ENCODE data around the gene PGM2L1.
A peak's percentile ranks its signal among the peaks of the same experiment; 100 is the strongest.

The PGM2L1 gene

GRCh38 chr11:74299015-74299414, 99.2 kb downstream of the PGM2L1 start:
- peak; percentile 93 for ATAC-seq
- no peak for TF ChIP-seq ZNF8 (CRISPR knock-in tag; IDR thresholded peaks at IDR 0.05)
- TF ChIP-seq OSR1 (CRISPR knock-in tag; IDR thresholded peaks at IDR 0.05) = no peak
- no peak for TF ChIP-seq ZFP30 (CRISPR knock-in tag; IDR thresholded peaks at IDR 0.05)
- TF ChIP-seq ZFP3 (CRISPR knock-in tag; IDR thresholded peaks at IDR 0.05) = no peak

GRCh38 chr11:74297484-74297883, 100.7 kb downstream of the PGM2L1 start:
- ATAC-seq = no peak
- TF ChIP-seq ZC3H10 (CRISPR knock-in tag; IDR thresholded peaks at IDR 0.05) = no peak

- no peak for ATAC-seq
These were observed 109.3 kb downstream of the PGM2L1 start for GRCh38 chr11:74288911-74289310.

GRCh38 chr11:74288161-74288560, 110.1 kb downstream of the PGM2L1 start:
- TF ChIP-seq TOX (CRISPR knock-in tag; IDR thresholded peaks at IDR 0.05; ENCODE audit: borderline replicate concordance) = peak; percentile 36; the same call in 1 of the 2 replicates
- TF ChIP-seq ISL1 (CRISPR knock-in tag; IDR thresholded peaks at IDR 0.05) = no peak
- TF ChIP-seq TCF4 (CRISPR knock-in tag; IDR thresholded peaks at IDR 0.05; ENCODE audit: borderline replicate concordance) = no peak
- ATAC-seq = peak; percentile 96

More at GRCh38 chr11:74288911-74289310, 109.3 kb downstream of the PGM2L1 start:
- no peak for TF ChIP-seq TCF4 (CRISPR knock-in tag; IDR thresholded peaks at IDR 0.05; ENCODE audit: borderline replicate concordance)
- TF ChIP-seq PATZ1 (CRISPR knock-in tag; IDR thresholded peaks at IDR 0.05; ENCODE audit: borderline replicate concordance) = no peak
- TF ChIP-seq PPARA (CRISPR knock-in tag; IDR thresholded peaks at IDR 0.05; ENCODE audit: borderline replicate concordance) = no peak
- peak; percentile 22; the same call in 1 of the 2 replicates for TF ChIP-seq ISL1 (CRISPR knock-in tag; IDR thresholded peaks at IDR 0.05)
- no peak for TF ChIP-seq CSDC2 (CRISPR knock-in tag; IDR thresholded peaks at IDR 0.05)
- TF ChIP-seq ZNF8 (CRISPR knock-in tag; IDR thresholded peaks at IDR 0.05) = no peak

GRCh38 chr11:74284466-74284865, 113.8 kb downstream of the PGM2L1 start:
- no peak for ATAC-seq
- no peak for TF ChIP-seq TSHZ2 (CRISPR knock-in tag; IDR thresholded peaks at IDR 0.05)
- TF ChIP-seq ESRRG (CRISPR knock-in tag; IDR thresholded peaks at IDR 0.05) = no peak

- TF ChIP-seq TSHZ2 (CRISPR knock-in tag; IDR thresholded peaks at IDR 0.05) = no peak
- TF ChIP-seq ARNTL (CRISPR knock-in tag; IDR thresholded peaks at IDR 0.05; ENCODE audit: borderline replicate concordance, low read depth) = no peak
- no peak for TF ChIP-seq TCF4 (CRISPR knock-in tag; IDR thresholded peaks at IDR 0.05; ENCODE audit: borderline replicate concordance)
- TF ChIP-seq ESRRG (CRISPR knock-in tag; IDR thresholded peaks at IDR 0.05) = no peak
- TF ChIP-seq ZNF565 (CRISPR knock-in tag; conservative IDR thresholded peaks at IDR 0.05; ENCODE audit: low read depth) = no peak
- TF ChIP-seq PPARA (CRISPR knock-in tag; IDR thresholded peaks at IDR 0.05; ENCODE audit: borderline replicate concordance) = no peak
- ATAC-seq = no peak
These were observed 114.6 kb downstream of the PGM2L1 start for GRCh38 chr11:74283580-74284180.

All from SK-N-SH treated with all-trans-retinoic acid at 6 μM for 48 hours (cell line).